Stomach (tissue), 9 donors: ENCODE data around the gene TLE2. TPM values are rescaled to one million over a fixed set of nuclear protein-coding genes. Genes with fewer than 3 reads are reported as not detected.

Experiments used
- DNase-seq, 2 donors: peaks; one replicate each; pipeline versions ENCODE4 v3.0.0 to v3.0.0-alpha.2; 2013 to 2019
- H3K27ac ChIP-seq, 5 donors: fragments of 200-600 bp in 4 of 5; sonication (generic) in 4 of 5; one replicate each; pipeline ENCODE4 v1.5.1; 2013 to 2019; ENCODE audit warnings: mild to moderate bottlenecking in 1 of 5, moderate library complexity in 1 of 5
- H3K27me3 ChIP-seq, 3 donors: fragments of 200-600 bp; sonication (generic); one replicate each; pipeline ENCODE4 v1.5.1; 2017 to 2019; ENCODE audit warnings: mixed run types in 1 of 3
- H3K36me3 ChIP-seq, 4 donors: fragments of 200-600 bp; sonication (generic); 1 replicate in 3 of 4; 2 replicates in 1 of 4; pipeline ENCODE4 v1.5.1; 2016 to 2019
- H3K4me1 ChIP-seq, 4 donors: fragments of 200-600 bp; sonication (generic); one replicate each; pipeline ENCODE4 v1.5.1; 2016 to 2019
- H3K4me3 ChIP-seq, 4 donors: fragments of 200-600 bp; sonication (generic) in 3 of 4; one replicate each; pipeline ENCODE4 v1.5.1; 2016 to 2019; ENCODE audit warnings: mild to moderate bottlenecking in 1 of 4
- H3K9me3 ChIP-seq, 4 donors: fragments of 200-600 bp; sonication (generic); one replicate each; pipeline ENCODE4 v1.5.1; 2016 to 2019
- EP300 ChIP-seq: sonication (generic); formaldehyde crosslinking; IDR thresholded peaks from one replicate; pipeline ENCODE4 v1.6.1; 2017; ENCODE audit warnings: antibody characterized with exemption
- POLR2A ChIP-seq, 4 donors: fragments of 450-650 bp; IDR thresholded peaks; one replicate each; pipeline ENCODE4 v1.6.1; 2016; ENCODE audit warnings: antibody characterized with exemption in 4 of 4, control low read depth in 2 of 4, mild to moderate bottlenecking in 1 of 4, moderate library complexity in 1 of 4
- POLR2AphosphoS5 ChIP-seq, 3 donors: sonication (generic); formaldehyde crosslinking; IDR thresholded peaks; one replicate each; pipeline ENCODE4 v1.6.1; 2016; ENCODE audit warnings: antibody characterized with exemption in 3 of 3
- WGBS, 5 donors: extraction: QIAGEN DNeasy Blood & Tissue Kit in 3 of 5; methylation state at CpG; one replicate each; pipeline versions ENCODE4 v1.1.5 to v1.1.7; 2013 to 2018; 5-methylcytosine and 5-hydroxymethylcytosine counted together
- intact Hi-C: fragments of 100-400 bp; cut with DNase I; formaldehyde crosslinking; loops from one replicate; pipeline ENCODE4 v1.15.1; 2023; ENCODE audit warnings: low total_unique reads
- polyA plus RNA-seq, 3 donors: library from polyadenylated mRNA; stranded (reverse); fragments of 200-250 nt; gene quantifications; one replicate each; pipeline ENCODE4 v1.2.3, GENCODE V29; 2013
- total RNA-seq, 5 donors: library from RNA; depleted of rRNA; stranded (reverse); fragments of >200 nt; gene quantifications; one replicate each; pipeline versions ENCODE4 v1.1.0 to v1.2.3, GENCODE V29; 2014 to 2016
- TF ChIP-seq, protein P1 (sequence below), 7 experiments: fragments of 450-650 bp in 4 of 7; fragments of 200-600 bp in 3 of 7; sonication (generic) in 3 of 7; IDR thresholded peaks; one replicate each; pipeline ENCODE4 v1.5.1; 2016 to 2019; ENCODE audit warnings: antibody characterized with exemption in 7 of 7, control low read depth in 2 of 7, mild to moderate bottlenecking in 1 of 7
- donor health status: healthy with polysubstance abuse.
- donor health status: Bipolar disorder and iron deficiency.
- donor health status: healthy.

The TLE2 gene
- total and polyA plus RNA-seq, 8 donors, result 13.8 to 92.9 (median 23.8) TPM

DNA sequence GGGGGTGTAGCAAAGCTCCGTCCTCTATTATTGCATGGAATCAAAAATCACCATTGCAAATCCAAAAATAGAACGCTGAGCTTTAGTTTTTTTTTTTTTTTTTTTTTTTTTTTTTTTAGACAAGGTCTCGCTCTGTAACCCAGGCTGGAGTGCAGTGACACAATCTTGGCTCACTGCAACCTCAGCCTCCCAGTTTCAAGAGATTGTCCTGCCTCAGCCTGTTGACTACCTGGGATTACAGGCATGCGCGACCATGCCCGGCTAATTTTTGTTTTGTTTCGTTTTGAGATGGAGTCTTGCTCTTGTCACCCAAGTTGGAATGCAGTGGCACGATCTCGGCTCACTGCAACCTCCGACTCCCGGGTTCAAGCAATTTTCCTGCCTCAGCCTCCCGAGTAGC, 69.0 kb downstream of the TLE2 start:
- Histone ChIP-seq H3K36me3 (no peaks in the 10 kb centered on the region), H3K4me3 (no peak overlapping the region), H3K27me3 (no peaks in the 10 kb centered on the region), H3K27ac (no peak overlapping the region), H3K4me1 (peaks cover 0 to 10% (median 4%) of the 10 kb centered on the region in 4 donors), H3K9me3 (no peaks in the 10 kb centered on the region)
- TF ChIP-seq EP300 (no peak), POLR2AphosphoS5 (IDR thresholded peaks at IDR 0.05) (no peak), POLR2A (IDR thresholded peaks at IDR 0.05) (no peak)
- TF ChIP-seq, protein P1, sequence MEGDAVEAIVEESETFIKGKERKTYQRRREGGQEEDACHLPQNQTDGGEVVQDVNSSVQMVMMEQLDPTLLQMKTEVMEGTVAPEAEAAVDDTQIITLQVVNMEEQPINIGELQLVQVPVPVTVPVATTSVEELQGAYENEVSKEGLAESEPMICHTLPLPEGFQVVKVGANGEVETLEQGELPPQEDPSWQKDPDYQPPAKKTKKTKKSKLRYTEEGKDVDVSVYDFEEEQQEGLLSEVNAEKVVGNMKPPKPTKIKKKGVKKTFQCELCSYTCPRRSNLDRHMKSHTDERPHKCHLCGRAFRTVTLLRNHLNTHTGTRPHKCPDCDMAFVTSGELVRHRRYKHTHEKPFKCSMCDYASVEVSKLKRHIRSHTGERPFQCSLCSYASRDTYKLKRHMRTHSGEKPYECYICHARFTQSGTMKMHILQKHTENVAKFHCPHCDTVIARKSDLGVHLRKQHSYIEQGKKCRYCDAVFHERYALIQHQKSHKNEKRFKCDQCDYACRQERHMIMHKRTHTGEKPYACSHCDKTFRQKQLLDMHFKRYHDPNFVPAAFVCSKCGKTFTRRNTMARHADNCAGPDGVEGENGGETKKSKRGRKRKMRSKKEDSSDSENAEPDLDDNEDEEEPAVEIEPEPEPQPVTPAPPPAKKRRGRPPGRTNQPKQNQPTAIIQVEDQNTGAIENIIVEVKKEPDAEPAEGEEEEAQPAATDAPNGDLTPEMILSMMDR (IDR thresholded peaks at IDR 0.05), result no peak
- intact Hi-C loops, result loop anchor here (5.0 kb wide), 1 partner anchor 147 kb away; no protein-coding TSS in a partner anchor
- DNase-seq, result no peak
- WGBS, 5 donors, result 83 to 92% (median 84%) methylated on average over 12 of the region's 12 CpGs

DNA sequence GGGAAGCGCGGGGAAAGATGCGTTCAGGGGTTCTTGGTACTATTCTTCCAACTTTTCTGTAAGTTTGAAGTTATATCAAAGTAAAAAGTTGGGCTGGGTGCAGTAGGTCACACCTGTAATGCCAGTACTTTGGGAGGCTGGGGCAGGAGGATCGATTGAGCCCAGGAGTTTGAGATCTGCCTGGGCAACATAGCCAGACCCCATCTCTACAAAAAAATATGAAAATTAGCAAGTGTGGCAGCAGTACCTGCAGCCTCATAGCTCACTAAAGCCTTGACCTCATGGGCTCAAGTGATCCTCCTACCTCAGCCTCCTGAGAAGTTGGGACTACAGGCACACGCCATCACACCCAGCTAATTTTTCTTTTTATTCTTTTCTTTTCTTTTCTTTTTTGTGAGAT, 71.9 kb downstream of the TLE2 start:
- Histone ChIP-seq H3K9me3 (no peaks in the 10 kb centered on the region), H3K36me3 (no peaks in the 10 kb centered on the region), H3K4me3 (no peak overlapping the region), H3K27me3 (no peaks in the 10 kb centered on the region), H3K27ac (no peak overlapping the region), H3K4me1 (peaks cover 5 to 24% (median 15%) of the 10 kb centered on the region in 4 donors)
- intact Hi-C loops, result loop anchor here (5.0 kb wide), 1 partner anchor 215 kb away; no protein-coding TSS in a partner anchor
- TF ChIP-seq POLR2AphosphoS5 (IDR thresholded peaks at IDR 0.05), result no peak
- TF ChIP-seq EP300, result no peak
- no peak for TF ChIP-seq POLR2A (IDR thresholded peaks at IDR 0.05)
- no peak for DNase-seq
- 75 to 93% (median 85%) methylated on average over 5 of the region's 5 CpGs for WGBS, 5 donors

DNA sequence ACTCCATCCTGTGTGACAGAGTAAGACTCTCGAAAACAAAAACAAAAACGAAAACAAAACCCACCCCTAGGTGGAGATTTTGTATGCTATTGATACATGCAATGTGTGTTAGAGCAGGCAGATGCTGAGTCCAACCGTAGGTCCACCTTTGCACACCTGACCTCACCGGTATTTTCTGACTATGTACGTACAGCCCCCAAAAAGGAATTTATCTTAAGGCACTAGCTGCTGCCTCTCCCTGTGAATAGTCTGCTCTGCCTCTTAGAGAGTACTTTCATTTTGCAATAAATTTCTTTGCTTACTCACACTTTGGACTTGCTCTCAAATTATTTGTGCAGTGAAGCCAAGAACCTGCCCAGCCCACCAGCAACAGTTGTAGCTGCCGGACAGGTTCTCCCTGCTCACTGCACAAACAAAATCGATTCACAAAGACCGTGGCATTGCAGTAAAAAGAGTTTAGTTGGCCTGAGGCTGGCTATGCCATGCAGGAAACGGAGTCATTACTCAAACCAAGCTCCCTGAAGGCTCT, 76.1 kb downstream of the TLE2 start:
- peak overlapping the region; percentile 7 to 24 (median 22) for H3K4me3 ChIP-seq
- TF ChIP-seq POLR2A (IDR thresholded peaks at IDR 0.05), result no peak
- TF ChIP-seq POLR2AphosphoS5 (IDR thresholded peaks at IDR 0.05), result peak; percentile 9 to 59 (median 30)
- H3K36me3 ChIP-seq, result no peaks in the 10 kb centered on the region
- no peaks in the 10 kb centered on the region for H3K27me3 ChIP-seq
- peaks cover 15 to 43% (median 34%) of the 10 kb centered on the region in 4 donors for H3K4me1 ChIP-seq
- WGBS, 5 donors, result 19 to 35% (median 25%) methylated on average over 9 of the region's 9 CpGs
- DNase-seq, result peak; percentile 85 to 94
- intact Hi-C loops, result no loop called here
- H3K27ac ChIP-seq, result peak overlapping the region; percentile 71 to 97 (median 82)
- no peaks in the 10 kb centered on the region for H3K9me3 ChIP-seq

DNA sequence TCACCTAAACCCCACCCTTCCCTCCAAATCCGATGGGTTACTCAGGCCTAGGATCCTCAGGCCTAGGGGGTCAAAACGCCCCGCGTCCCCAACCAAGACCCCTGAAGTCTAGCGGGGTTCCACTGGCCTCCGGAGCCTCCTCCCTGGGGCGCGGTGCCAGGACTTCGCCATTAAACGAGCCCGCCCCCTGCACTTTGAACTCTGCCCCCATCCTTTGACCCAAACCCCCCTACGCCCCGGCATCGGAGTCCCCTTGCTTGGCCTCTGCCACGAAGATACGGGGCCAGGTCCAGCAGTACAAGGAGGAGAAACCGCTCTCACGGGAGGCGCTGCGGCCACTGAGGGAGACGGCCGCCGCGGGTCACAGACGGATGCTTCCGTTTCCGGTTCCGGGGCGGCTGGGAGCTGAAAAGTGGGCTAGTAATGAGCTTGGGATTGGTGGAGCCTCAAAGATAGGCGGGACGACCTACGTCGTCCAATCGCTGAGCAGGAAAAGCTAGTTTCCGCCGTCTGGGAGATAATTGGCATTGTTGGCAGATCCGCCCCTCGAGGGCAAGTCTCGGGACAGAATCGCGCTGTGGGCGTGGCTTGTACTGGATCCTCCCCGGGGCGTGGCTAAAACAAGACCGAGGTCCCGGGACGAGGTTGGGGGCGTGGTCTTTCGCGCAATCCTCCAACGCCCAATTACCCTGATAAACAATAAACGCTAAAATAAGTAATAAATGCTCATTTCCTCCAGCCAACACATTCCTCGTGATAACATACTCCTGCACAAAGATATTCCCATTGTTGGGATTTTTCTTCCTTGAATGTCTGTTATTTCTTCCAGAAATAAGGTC, 78.6 kb downstream of the TLE2 start:
- Histone ChIP-seq H3K27ac (peak overlapping the region; percentile 91 to 97 (median 95)), H3K4me3 (peak overlapping the region; percentile 67 to 76 (median 70)), H3K4me1 (peaks cover 15 to 51% (median 41%) of the 10 kb centered on the region in 4 donors), H3K9me3 (no peaks in the 10 kb centered on the region), H3K27me3 (no peaks in the 10 kb centered on the region), H3K36me3 (no peaks in the 10 kb centered on the region)
- intact Hi-C loops, result no loop called here
- WGBS, 5 donors, result 0% methylated on average over 50 to 53 of the region's 53 CpGs
- peak; percentile 100 for DNase-seq
- TF ChIP-seq, protein P1 (IDR thresholded peaks at IDR 0.05), result no peak
- TF ChIP-seq EP300 (no peak), POLR2A (IDR thresholded peaks at IDR 0.05) (peak in 2 of 4 donors; percentile 70 to 84), POLR2AphosphoS5 (IDR thresholded peaks at IDR 0.05) (peak; percentile 46 to 98 (median 96))

DNA sequence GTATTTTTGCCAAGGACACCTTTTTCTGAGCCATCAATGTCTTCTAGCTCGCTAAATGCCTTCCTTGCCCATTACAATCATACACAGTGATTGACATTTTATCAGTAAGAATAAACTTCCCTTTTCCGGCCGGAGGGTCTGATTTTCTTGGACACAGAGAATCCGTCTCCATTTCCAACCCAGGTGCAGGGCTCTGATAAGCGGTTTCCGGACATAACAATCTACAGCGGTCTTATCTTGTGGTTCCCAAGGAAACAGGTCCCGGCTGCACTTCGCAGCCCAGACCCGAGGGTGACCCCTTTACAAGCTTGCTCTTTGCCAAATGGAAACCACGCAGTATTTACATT, 79.2 kb downstream of the TLE2 start:
- DNase-seq, result peak; percentile 56 to 91
- Histone ChIP-seq H3K27ac (peak overlapping the region; percentile 91 to 97 (median 95)), H3K4me3 (peak overlapping the region; percentile 67 to 76 (median 70)), H3K36me3 (no peaks in the 10 kb centered on the region), H3K4me1 (peaks cover 15 to 54% (median 44%) of the 10 kb centered on the region in 4 donors), H3K27me3 (no peaks in the 10 kb centered on the region), H3K9me3 (no peaks in the 10 kb centered on the region)
- intact Hi-C loops, result no loop called here
- 0 to 1% (median 0%) methylated on average over 11 of the region's 11 CpGs for WGBS, 5 donors
- TF ChIP-seq POLR2AphosphoS5 (IDR thresholded peaks at IDR 0.05) (no peak), POLR2A (IDR thresholded peaks at IDR 0.05) (no peak), EP300 (no peak)
- TF ChIP-seq, protein P1 (IDR thresholded peaks at IDR 0.05), result no peak
